ENCODE data around the gene APOD.

DNA sequence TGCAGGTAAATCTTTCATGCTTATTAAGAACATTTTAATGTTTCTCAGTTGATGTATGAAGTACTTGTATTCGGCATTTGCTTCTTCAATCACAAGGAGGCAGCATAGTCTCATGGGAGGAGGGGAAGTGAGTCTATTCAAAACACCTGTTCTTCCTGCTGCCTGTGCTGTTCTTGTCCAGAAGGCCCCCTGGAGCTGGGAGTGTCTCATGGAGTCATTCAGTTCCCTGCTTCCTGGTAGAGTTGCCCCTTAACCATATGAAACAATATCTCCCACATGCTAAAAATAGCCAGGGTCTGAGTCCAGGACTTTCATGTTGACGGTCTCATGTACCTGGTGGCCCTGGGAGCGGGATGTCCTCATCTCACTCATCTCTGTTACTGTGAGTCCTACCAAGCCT lies 25.1 kb downstream of the APOD start:
- TF ChIP-seq, protein P1, sequence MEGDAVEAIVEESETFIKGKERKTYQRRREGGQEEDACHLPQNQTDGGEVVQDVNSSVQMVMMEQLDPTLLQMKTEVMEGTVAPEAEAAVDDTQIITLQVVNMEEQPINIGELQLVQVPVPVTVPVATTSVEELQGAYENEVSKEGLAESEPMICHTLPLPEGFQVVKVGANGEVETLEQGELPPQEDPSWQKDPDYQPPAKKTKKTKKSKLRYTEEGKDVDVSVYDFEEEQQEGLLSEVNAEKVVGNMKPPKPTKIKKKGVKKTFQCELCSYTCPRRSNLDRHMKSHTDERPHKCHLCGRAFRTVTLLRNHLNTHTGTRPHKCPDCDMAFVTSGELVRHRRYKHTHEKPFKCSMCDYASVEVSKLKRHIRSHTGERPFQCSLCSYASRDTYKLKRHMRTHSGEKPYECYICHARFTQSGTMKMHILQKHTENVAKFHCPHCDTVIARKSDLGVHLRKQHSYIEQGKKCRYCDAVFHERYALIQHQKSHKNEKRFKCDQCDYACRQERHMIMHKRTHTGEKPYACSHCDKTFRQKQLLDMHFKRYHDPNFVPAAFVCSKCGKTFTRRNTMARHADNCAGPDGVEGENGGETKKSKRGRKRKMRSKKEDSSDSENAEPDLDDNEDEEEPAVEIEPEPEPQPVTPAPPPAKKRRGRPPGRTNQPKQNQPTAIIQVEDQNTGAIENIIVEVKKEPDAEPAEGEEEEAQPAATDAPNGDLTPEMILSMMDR (conservative IDR thresholded peaks at IDR 0.05), result peak; percentile 80
- TF ChIP-seq ZFX (IDR thresholded peaks at IDR 0.05), result no peak

Measured in C4-2B (cell line).